Measurements from ENCODE around the gene SLC2A6. TPM values are rescaled to one million over a fixed set of nuclear protein-coding genes. Genes with fewer than 3 reads are reported as not detected.
"Not testable (repeated sequence)": the region's sequence is repeated elsewhere in the genome, so short reads cannot be mapped to it uniquely, and the experiment has no call there.

Gene SLC2A6
- total and polyA plus RNA-seq, 2 experiments from 2014 or later = 2.4 to 8.6 TPM

DNA sequence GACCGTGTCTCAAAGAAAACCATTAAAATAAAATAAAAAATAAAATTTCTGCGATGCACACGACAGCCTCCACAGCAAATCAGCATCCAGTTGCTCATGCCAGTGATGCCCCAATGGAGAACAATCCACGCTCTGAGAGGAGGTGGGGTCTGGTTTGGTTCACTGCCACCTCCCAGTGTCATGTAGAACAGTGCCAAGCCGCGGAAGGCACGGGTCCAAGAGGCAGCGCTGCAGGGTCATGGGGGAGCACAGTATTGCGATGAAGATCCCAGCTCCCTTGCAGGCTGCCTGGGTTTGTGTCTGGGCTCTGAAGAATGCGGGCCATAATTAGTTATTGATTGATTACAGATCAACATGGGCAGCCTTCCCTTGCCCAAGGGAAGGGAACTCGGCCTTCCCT lies 25.2 kb downstream of the SLC2A6 start:
- H3K27ac ChIP-seq = no peak overlapping the region
- TF ChIP-seq, protein P1, sequence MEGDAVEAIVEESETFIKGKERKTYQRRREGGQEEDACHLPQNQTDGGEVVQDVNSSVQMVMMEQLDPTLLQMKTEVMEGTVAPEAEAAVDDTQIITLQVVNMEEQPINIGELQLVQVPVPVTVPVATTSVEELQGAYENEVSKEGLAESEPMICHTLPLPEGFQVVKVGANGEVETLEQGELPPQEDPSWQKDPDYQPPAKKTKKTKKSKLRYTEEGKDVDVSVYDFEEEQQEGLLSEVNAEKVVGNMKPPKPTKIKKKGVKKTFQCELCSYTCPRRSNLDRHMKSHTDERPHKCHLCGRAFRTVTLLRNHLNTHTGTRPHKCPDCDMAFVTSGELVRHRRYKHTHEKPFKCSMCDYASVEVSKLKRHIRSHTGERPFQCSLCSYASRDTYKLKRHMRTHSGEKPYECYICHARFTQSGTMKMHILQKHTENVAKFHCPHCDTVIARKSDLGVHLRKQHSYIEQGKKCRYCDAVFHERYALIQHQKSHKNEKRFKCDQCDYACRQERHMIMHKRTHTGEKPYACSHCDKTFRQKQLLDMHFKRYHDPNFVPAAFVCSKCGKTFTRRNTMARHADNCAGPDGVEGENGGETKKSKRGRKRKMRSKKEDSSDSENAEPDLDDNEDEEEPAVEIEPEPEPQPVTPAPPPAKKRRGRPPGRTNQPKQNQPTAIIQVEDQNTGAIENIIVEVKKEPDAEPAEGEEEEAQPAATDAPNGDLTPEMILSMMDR (IDR thresholded peaks at IDR 0.05; ENCODE audit: low read depth, low read length) = no peak
- no peak overlapping the region for H3K4me3 ChIP-seq
- H3K27me3 ChIP-seq = no peaks in the 10 kb centered on the region
- no peaks in the 10 kb centered on the region for H3K9me3 ChIP-seq (ENCODE audit: low read depth)
- H3K4me1 ChIP-seq (ENCODE audit: low read depth) = no peaks in the 10 kb centered on the region
- peak in 1 of 2 donors; percentile 46 for DNase-seq (ENCODE audit: low read depth in 1 of 2, low spot score in 1 of 2)
- H3K36me3 ChIP-seq = no peaks in the 10 kb centered on the region

DNA sequence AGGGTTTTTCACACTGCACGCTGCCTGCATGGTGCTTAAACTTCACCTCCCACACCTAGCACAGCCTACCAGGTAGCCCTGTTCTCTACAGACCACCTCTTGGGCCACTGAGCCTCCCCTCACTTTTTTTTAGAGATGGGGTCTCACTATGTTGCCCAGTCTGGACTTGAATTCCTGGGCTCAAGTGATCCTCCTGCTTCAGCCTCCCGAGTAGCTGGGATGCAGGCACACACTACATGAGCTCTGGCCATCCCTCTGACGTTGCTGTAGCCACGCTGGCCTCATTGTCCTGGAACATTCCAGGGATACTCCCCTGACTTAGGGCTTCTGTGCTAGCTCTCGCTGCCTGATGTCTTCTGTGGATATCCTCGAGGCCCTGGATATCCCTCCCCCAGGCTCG lies 26.3 kb downstream of the SLC2A6 start:
- H3K27me3 ChIP-seq = no peaks in the 10 kb centered on the region
- no peak overlapping the region for H3K4me3 ChIP-seq
- H3K4me1 ChIP-seq (ENCODE audit: low read depth) = no peaks in the 10 kb centered on the region
- TF ChIP-seq, protein P1 (IDR thresholded peaks at IDR 0.05; ENCODE audit: low read depth, low read length) = no peak
- no peak overlapping the region for H3K27ac ChIP-seq
- DNase-seq (ENCODE audit: low read depth in 1 of 2, low spot score in 1 of 2) = no peak
- no peaks in the 10 kb centered on the region for H3K9me3 ChIP-seq (ENCODE audit: low read depth)
- H3K36me3 ChIP-seq = no peaks in the 10 kb centered on the region

DNA sequence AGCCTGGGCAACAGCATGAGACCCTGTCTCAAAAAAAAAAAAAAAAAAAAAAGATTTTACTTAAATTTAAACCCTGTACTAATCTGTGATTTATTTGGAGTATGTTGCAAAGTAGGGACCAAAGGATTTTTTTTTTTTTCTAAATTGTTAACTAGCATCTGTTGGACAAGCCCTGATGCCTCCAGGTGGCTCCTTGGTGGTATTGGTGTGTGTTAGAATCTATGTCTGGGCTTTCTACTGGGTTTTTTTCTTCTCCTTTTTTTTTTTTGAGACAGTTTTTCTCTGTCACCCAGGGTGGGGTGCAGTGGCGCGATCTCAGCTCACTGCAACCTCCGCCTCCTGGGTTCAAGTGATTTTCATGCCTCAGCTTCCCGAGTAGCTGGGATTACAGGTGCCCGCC lies 27.0 kb downstream of the SLC2A6 start:
- H3K4me1 ChIP-seq (ENCODE audit: low read depth); H3K4me3 ChIP-seq; H3K9me3 ChIP-seq (ENCODE audit: low read depth); H3K27me3 ChIP-seq; DNase-seq (ENCODE audit: low read depth in 1 of 2, low spot score in 1 of 2); H3K36me3 ChIP-seq; H3K27ac ChIP-seq: not testable (repeated sequence)

DNA sequence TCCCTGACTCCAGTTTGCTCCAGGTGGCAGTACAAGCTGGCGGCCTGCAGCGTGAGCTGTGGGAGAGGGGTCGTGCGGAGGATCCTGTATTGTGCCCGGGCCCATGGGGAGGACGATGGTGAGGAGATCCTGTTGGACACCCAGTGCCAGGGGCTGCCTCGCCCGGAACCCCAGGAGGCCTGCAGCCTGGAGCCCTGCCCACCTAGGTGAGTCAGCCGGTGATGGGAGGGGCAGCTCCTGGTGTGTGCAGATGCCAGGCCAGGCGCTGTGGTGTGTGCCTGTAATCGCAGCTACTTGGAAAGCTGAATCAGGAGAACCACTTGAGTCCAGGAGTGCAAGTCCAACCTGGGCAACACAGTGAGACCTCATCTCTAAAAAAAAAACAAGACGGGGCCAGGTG lies 29.1 kb downstream of the SLC2A6 start:
- Histone ChIP-seq H3K9me3 (ENCODE audit: low read depth) (no peaks in the 10 kb centered on the region), H3K36me3 (no peaks in the 10 kb centered on the region), H3K4me1 (ENCODE audit: low read depth) (no peaks in the 10 kb centered on the region), H3K4me3 (no peak overlapping the region), H3K27ac (no peak overlapping the region), H3K27me3 (no peaks in the 10 kb centered on the region)
- TF ChIP-seq, protein P1 (IDR thresholded peaks at IDR 0.05; ENCODE audit: low read depth, low read length) = no peak
- no peak for DNase-seq (ENCODE audit: low read depth in 1 of 2, low spot score in 1 of 2)

DNA sequence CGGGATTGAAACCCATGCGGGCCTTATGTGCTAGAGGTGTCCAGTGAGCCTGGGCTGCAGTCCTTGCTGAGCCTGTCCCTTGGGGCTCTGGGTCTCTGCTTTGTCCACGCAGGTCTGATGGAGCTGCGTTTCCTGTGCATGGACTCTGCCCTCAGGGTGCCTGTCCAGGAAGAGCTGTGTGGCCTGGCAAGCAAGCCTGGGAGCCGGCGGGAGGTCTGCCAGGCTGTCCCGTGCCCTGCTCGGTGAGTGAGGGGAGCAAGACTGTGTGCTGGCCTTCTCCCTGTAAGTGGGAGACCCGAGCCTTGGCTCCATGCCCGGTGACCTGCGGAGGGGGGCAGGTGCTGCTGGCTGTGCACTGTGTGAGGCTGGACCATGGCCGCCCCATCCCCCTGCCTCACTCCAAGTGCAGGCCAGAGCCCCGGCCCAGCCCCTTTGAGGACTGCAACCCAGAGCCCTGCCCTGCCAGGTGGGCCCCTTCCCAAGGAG lies 30.4 kb downstream of the SLC2A6 start:
- TF ChIP-seq, protein P1 (IDR thresholded peaks at IDR 0.05; ENCODE audit: low read depth, low read length) = no peak
- Histone ChIP-seq H3K27me3 (no peaks in the 10 kb centered on the region), H3K36me3 (no peaks in the 10 kb centered on the region), H3K4me3 (no peak overlapping the region), H3K4me1 (ENCODE audit: low read depth) (no peaks in the 10 kb centered on the region), H3K27ac (no peak overlapping the region), H3K9me3 (ENCODE audit: low read depth) (no peaks in the 10 kb centered on the region)
- peak in 1 of 2 donors; percentile 29 for DNase-seq (ENCODE audit: low read depth in 1 of 2, low spot score in 1 of 2)

DNA sequence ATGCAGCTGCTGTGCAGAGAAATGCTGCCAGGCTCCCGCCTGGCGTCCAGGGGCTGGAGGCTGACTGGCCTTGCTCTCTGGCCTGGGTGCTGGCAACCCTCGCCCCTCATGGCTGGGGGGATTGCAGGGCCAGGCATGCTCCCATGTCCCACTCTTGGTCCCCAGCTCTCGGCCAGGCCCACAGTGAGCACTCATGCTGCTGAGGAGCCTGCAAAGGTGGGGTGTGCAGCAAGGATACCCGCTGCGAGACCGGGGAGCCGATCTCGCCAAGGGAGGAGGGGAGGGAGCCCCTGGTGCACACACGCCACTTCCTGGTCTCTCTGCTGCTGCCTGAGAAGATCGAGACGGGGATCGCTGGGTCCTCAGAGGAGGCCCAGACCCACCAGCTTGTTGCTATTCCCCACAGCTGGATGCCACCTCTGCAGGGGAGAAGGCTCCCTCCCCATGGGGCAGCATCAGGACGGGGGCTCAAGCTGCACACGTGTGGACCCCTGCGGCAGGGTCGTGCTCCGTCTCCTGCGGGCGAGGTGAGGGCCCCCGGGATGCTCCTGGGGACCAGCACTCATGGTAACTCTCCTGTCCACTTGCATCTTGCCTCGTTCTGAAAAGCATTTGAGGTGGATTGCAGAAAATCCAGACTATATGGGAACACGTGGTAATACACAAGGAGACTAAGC lies 33.5 kb downstream of the SLC2A6 start:
- TF ChIP-seq, protein P1 (IDR thresholded peaks at IDR 0.05; ENCODE audit: low read depth, low read length) = no peak
- Histone ChIP-seq H3K27ac (no peak overlapping the region), H3K27me3 (no peaks in the 10 kb centered on the region), H3K36me3 (no peaks in the 10 kb centered on the region), H3K4me3 (no peak overlapping the region), H3K4me1 (ENCODE audit: low read depth) (no peaks in the 10 kb centered on the region), H3K9me3 (ENCODE audit: low read depth) (no peaks in the 10 kb centered on the region)
- DNase-seq (ENCODE audit: low read depth in 1 of 2, low spot score in 1 of 2) = no peak
